SU-DHL-6 (cell line): ENCODE data around the gene TMEM175.

Source experiments
- H2AFZ ChIP-seq: fragments of 200-600 bp; sonication (generic); 2 replicates; pipeline ENCODE4 v1.6.1; 2014; ENCODE audit warnings: low read depth, mild to moderate bottlenecking, moderate library complexity, mixed read lengths, antibody characterized with exemption, low read length; ENCODE audit not compliant: severe bottlenecking
- H3F3A ChIP-seq: fragments of 200-600 bp; shearing (Covaris generic); 2 replicates; pipeline ENCODE4 v1.6.0; 2016; ENCODE audit warnings: antibody characterized with exemption, mild to moderate bottlenecking; ENCODE audit not compliant: insufficient read depth
- H3K27ac ChIP-seq: fragments of 200-600 bp; sonication (generic); 2 replicates; pipeline ENCODE4 v1.5.1; 2016; ENCODE audit warnings: low read depth, mild to moderate bottlenecking, low read length, moderate library complexity, mixed read lengths
- H3K27me3 ChIP-seq: fragments of 200-600 bp; sonication (generic), shearing (Covaris generic); 2 replicates; pipeline ENCODE4 v1.6.0; 2014; ENCODE audit warnings: mild to moderate bottlenecking, low read length
- H3K36me3 ChIP-seq: fragments of 200-600 bp; sonication (generic); 2 replicates; pipeline ENCODE4 v1.6.1; 2014; ENCODE audit warnings: mild to moderate bottlenecking, low read length, mixed read lengths
- H3K4me2 ChIP-seq: fragments of 300-600, 200-600 bp; shearing (Covaris generic), sonication (generic); 2 replicates; pipeline ENCODE4 v1.6.0; 2014; ENCODE audit warnings: low read length, low read depth, mild to moderate bottlenecking; ENCODE audit not compliant: poor library complexity, severe bottlenecking
- H3K4me3 ChIP-seq: fragments of 200-600 bp; sonication (generic); 2 replicates; pipeline ENCODE4 v1.5.1; 2014; ENCODE audit warnings: antibody characterized with exemption, low read length, mild to moderate bottlenecking, mixed read lengths; ENCODE audit not compliant: insufficient read depth, poor library complexity, severe bottlenecking
- H3K79me2 ChIP-seq: fragments of 200-600 bp; sonication (generic); 2 replicates; pipeline ENCODE4 v1.6.1; 2014; ENCODE audit warnings: mild to moderate bottlenecking, low read length, moderate library complexity; ENCODE audit not compliant: insufficient read depth
- H3K9ac ChIP-seq: fragments of 200-600 bp; sonication (generic); 2 replicates; pipeline ENCODE4 v1.7.0; 2014; ENCODE audit warnings: mild to moderate bottlenecking, low read length
- H3K9me2 ChIP-seq: fragments of 200-600 bp; sonication (generic); replicated peaks from 2 replicates; pipeline ENCODE4 v1.6.1; 2014; ENCODE audit warnings: low read length; ENCODE audit not compliant: insufficient read depth
- H3K9me3 ChIP-seq: fragments of 200-600 bp; sonication (generic); 2 replicates; pipeline ENCODE4 v1.6.1; 2014; ENCODE audit warnings: low read length, mixed read lengths; ENCODE audit not compliant: insufficient read depth
- H4K20me1 ChIP-seq: fragments of 200-600 bp; sonication (generic); 2 replicates; pipeline ENCODE4 v1.6.1; 2014; ENCODE audit warnings: low read depth, mild to moderate bottlenecking, antibody characterized with exemption, low read length, moderate library complexity, mixed read lengths
- EZH2phosphoT487 ChIP-seq: fragments of 200-600 bp; sonication (generic), shearing (Covaris generic); conservative IDR thresholded peaks from 2 replicates; pipeline ENCODE4 v1.6.1; 2018; ENCODE audit warnings: mild to moderate bottlenecking, antibody characterized with exemption, low read length, moderate library complexity, mixed read lengths
- TF ChIP-seq, protein P1 (sequence below): fragments of 200-600 bp; sonication (generic); IDR thresholded peaks from one replicate; pipeline ENCODE4 v1.5.1; 2017; ENCODE audit warnings: antibody characterized with exemption, mild to moderate bottlenecking, low read length, moderate library complexity; ENCODE audit not compliant: insufficient read depth, poor library complexity, severe bottlenecking

The TMEM175 gene

DNA sequence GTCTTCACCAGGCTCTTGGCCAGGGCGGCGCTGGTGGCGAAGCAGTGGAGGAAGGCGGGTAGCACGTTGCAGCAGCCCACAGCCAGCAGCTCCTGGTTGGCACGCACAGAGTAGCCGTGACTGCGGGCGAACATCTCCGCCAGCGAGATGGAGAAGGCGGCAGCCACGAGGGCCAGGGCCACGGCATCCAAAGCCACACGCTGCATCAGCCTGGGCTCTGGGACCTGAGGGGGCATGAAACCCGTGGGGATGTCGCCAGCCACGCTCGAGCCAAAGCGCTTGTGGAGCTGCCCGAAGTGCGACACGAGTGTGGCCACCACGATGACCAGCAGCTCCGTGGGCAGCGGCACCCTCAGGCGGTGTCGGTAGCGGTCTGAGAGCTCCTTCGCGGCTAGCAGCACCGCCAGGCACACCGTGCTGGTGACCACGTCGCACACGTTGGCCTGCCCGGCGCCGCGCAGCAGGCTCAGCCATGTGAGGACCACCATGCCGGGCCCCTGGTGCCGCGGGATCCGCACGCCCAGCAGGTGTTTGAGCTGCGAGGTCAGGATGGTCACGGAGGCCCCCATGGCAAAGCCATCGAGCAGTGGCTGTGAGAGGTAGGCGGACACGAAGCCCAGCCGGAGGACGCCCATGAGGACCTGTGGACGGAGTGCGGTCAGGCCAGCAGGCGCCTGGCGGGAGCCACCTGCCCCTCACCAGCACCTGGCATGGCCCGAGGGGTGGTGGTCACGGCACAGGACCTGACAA is 57.6 kb downstream of the TMEM175 start:
- Histone ChIP-seq H4K20me1 (no peaks in the 10 kb centered on the region), H3K4me3 (no peak overlapping the region), H3K4me2 (no peak overlapping the region), H3K9me2 (no peaks in the 10 kb centered on the region), H3K9me3 (no peaks in the 10 kb centered on the region), H3K9ac (no peak overlapping the region), H2AFZ (no peak overlapping the region), H3K27ac (no peak overlapping the region), H3K79me2 (no peaks in the 10 kb centered on the region), H3K36me3 (no peaks in the 10 kb centered on the region), H3F3A (peaks cover 5% of the 10 kb centered on the region; the same call in 1 of the 2 replicates), H3K27me3 (no peaks in the 10 kb centered on the region)
- TF ChIP-seq EZH2phosphoT487 = no peak
- TF ChIP-seq, protein P1, sequence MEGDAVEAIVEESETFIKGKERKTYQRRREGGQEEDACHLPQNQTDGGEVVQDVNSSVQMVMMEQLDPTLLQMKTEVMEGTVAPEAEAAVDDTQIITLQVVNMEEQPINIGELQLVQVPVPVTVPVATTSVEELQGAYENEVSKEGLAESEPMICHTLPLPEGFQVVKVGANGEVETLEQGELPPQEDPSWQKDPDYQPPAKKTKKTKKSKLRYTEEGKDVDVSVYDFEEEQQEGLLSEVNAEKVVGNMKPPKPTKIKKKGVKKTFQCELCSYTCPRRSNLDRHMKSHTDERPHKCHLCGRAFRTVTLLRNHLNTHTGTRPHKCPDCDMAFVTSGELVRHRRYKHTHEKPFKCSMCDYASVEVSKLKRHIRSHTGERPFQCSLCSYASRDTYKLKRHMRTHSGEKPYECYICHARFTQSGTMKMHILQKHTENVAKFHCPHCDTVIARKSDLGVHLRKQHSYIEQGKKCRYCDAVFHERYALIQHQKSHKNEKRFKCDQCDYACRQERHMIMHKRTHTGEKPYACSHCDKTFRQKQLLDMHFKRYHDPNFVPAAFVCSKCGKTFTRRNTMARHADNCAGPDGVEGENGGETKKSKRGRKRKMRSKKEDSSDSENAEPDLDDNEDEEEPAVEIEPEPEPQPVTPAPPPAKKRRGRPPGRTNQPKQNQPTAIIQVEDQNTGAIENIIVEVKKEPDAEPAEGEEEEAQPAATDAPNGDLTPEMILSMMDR = no peak

DNA sequence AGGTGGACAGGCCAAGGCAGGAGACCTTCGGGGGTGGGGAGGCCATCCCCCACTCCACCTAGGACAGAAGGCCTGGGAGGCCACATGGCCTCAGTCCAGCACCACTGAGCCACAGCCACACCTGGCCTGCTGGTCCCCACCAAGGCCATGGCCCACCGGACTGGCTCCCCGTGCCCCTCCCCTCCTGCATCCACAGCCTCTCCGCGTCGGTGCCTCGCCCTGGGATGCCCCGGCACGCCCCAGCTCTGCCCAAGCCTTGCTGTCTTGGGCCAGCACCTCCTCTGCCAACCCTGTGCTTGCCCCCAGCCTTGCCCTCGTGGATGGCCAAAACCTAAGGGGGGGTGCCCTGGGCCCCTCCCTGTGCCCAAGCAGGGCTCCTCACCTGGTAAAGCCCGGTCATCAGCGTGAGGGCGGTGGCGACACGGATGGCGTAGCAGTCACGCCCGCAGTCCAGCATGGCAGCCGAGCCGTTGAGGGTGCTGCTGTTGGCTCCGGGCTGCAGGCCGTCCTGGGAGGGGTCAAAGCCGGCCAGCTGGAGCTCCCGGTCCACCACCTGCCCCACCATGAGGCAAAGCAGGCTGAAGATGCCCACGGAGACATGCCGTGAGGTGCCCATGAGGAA is 58.6 kb downstream of the TMEM175 start:
- no peaks in the 10 kb centered on the region for H3K36me3 ChIP-seq
- no peak overlapping the region for H3K4me2 ChIP-seq
- no peak overlapping the region for H2AFZ ChIP-seq
- TF ChIP-seq EZH2phosphoT487 = no peak
- TF ChIP-seq, protein P1 = no peak
- no peak overlapping the region for H3K4me3 ChIP-seq
- no peaks in the 10 kb centered on the region for H3K27me3 ChIP-seq
- H3K27ac ChIP-seq = no peak overlapping the region
- H4K20me1 ChIP-seq = no peaks in the 10 kb centered on the region
- H3K9me3 ChIP-seq = no peaks in the 10 kb centered on the region
- peaks cover 5% of the 10 kb centered on the region; the same call in 1 of the 2 replicates for H3F3A ChIP-seq
- no peaks in the 10 kb centered on the region for H3K9me2 ChIP-seq
- no peak overlapping the region for H3K9ac ChIP-seq
- no peaks in the 10 kb centered on the region for H3K79me2 ChIP-seq

DNA sequence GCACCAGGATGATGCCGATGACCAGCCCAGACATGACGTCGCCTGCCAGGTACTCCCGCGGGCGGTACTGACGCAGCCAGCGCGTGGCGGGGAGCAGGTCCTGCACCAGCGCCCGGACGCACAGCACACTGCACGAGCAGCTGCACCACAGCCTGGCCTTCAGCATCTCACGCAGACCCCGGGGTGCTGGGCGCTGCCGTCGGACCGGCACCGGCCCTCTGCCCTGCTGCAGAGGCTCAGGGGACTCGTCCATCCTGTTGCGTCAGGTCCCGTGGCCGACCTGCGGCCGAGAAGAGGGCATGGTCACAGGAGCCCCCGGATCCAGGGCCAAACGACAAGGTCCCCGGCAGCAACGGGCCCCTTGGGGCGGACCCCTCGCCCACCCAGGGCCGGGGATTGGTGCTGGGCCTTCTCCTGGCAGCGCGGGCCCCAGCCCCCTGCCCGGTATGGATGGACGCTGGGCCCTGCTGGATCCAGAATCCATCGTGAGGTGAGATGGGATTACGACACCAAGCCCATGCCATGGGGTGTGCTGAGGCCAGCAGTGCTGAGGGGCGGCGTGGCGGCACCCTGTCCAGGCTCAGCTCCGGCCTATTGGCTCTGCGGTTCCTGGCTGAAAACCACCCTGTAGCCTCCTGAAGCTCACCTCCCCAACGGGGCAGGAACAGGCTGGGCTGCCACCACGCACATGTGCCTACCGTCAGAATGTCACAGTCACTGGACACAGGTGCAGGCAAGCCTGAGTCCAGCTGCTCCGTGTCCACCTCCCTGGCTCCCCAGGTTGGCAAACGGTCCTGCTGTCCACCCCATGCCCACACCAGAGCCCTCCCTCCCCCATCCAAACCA is 59.4 kb downstream of the TMEM175 start:
- H3K9ac ChIP-seq = no peak overlapping the region
- H3K4me3 ChIP-seq = no peak overlapping the region
- H3K27me3 ChIP-seq = no peaks in the 10 kb centered on the region
- no peaks in the 10 kb centered on the region for H3F3A ChIP-seq
- no peak overlapping the region for H3K27ac ChIP-seq
- no peaks in the 10 kb centered on the region for H3K36me3 ChIP-seq
- H3K9me2 ChIP-seq = no peaks in the 10 kb centered on the region
- H3K9me3 ChIP-seq = no peaks in the 10 kb centered on the region
- no peaks in the 10 kb centered on the region for H4K20me1 ChIP-seq
- TF ChIP-seq, protein P1 = no peak
- TF ChIP-seq EZH2phosphoT487 = no peak
- no peak overlapping the region for H2AFZ ChIP-seq
- H3K79me2 ChIP-seq = no peaks in the 10 kb centered on the region
- no peak overlapping the region for H3K4me2 ChIP-seq
